ENCODE measurements around the gene PCDH7. TPM values are rescaled to one million over a fixed set of nuclear protein-coding genes. Genes with fewer than 3 reads are reported as not detected.

Gene PCDH7
- total RNA-seq, 1 donor from 2014 or later, result 18.4 TPM

DNA sequence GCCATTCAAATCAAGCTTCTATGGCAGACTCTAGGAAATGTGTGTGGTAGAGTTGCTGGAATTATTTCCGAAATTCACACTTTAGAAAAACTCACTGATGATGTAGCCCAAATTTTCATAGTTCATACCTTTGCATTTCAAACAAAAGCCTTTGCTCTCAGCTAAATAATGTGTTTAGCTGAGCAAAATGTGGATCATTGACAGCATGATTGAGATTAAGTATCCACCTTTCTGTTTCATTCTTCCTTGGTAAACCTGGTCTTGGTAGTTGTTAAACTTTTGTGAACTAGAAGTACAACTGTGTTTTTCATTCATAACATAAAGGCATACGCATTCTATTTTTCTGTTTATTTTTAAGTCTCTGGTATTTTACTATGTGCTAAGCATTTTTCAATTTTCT, 7.2 kb downstream of the PCDH7 start:
- DNase-seq (ENCODE audit: low spot score), result no peak

DNA sequence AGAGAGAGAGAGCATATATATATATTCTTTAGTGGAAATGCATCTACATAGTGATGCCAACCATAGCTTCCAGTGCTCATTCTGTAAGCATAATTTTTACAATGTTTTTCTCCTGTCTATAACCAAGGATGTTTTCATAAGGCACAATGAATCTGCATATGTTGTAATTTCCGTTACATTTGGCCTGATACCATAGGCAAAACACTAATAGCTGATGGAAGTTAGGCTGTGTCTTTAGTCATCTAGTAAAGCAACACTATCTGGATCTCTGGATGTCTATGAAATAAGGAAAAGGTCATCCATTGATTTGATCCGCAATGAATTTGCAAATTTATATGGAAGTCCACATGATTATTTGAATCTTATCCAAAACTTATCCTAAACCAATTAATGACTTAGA, 8.1 kb downstream of the PCDH7 start:
- DNase-seq (ENCODE audit: low spot score), result no peak

DNA sequence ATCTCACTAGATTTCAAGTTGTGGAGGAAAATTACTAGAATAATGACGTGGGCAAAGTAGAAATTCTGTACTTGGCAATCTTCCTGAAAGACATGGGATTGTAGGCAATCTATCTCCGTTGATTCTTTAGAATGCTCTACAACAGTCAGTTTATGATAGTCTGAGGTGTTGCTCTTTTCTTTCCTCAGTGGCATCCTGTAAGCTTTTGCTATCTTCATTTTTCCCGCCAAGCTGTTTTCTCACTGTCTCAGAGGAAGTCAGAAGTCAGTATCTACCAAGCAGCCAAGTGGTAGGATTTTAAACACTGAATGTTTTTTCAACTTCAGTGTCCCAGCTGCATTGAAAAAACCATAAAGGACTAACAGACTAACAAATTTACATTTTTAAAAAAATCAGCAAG, 23.7 kb downstream of the PCDH7 start:
- no peak for DNase-seq (ENCODE audit: low spot score)

DNA sequence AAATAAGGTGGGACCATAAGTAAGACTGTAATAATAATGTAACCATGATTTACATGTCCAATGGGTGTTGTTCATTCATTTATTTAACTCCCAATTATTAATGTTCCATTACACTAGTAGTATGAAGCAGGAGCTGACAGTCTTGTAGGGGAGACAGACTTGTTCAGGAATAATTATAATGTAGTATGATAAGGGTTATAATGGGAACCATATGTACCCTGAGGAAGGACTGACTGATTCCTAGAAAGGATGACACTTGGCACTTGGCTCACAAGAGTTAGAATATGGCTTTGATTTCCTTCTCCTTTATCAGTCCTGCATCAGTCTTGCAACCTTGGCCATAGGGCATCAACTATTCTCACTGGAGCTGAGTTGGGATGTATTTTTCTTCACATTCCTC, 24.2 kb downstream of the PCDH7 start:
- DNase-seq (ENCODE audit: low spot score), result no peak

DNA sequence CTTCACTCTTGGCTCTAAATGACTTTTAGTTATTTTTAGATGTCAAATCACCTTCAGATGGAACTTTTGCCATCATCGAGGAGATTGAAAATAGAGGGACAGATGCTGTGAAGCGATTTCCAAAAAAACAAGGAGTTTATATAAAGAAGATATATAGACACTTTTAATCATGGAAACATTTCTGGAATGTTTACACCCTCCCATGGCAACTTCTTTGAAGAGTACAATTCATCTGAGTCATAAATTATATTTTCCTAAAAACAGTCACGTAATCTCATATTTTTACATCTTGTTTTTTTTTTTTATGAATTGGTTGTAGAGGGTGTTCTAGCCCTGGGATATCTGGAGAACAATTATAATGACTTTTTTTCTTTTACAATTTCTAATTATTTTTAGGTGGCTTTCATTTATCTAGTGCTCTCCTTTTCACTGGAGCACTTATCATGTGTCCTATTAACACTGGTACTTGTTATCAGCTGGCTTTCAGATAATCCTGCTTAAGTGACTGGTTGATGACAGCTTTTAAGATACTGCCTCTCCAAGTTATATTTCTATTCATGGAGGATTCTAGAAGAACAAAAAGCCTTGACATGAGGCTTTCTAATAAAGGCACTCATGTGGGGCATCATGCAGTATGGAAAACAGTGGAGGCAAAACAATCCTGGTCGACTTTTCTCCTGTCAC, 24.9 kb downstream of the PCDH7 start:
- DNase-seq (ENCODE audit: low spot score), result no peak

DNA sequence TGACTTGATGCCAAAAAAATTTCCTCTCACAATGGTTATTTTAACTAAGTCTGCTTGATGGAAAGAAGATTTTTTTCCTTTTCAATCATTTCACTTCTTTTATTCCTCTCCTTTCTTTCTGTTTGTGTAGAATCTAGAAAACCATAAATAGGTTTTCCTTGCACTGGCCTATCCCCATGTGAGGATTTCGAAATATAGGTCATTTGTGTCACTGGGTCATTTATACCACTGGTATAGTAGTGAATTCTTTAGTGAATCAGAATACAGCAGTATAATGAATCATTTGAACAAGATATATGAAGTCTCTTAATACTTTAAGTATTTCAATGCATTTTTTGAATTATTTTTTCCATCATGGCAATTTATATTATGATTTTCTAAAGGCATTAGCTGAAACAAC, 26.6 kb downstream of the PCDH7 start:
- DNase-seq (ENCODE audit: low spot score), result no peak

DNA sequence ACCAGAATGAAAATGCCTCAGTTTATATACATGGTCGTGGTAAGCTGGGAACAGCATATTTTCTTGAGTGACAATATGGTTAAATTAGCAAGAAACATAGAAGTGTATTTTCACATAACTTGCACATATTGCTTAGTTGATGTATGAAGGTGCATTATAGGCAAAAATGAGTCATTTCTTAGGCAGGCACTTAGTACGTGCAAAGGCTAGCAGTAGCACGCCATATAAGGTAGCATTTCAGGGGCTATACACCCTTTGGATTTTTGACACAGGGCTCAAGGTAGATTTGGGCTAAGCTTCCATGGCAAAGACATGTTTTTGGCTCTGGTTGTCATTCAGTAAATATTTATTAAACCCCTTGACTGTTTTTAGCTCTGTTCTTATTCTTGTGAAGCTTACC, 33.1 kb downstream of the PCDH7 start:
- DNase-seq (ENCODE audit: low spot score), result no peak

DNA sequence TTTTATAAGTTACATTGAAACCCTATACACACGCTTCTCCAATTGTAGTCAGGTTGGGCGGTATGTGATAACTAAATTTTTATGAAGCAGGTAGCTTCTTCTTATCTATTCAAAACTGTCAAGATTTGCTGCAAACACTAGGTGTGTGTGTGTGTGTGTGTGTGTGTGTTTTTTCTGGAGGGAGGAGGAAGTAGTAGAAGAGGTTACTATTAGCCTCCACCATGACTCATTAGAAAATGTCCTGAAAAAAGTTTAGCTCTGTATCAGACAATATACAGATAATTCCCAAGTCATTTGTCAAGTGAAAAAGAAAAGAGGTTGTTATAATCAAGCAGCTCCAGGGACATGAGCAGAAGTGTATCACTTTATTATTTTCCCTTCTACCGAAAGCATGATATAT, 33.9 kb downstream of the PCDH7 start:
- DNase-seq (ENCODE audit: low spot score), result no peak

DNA sequence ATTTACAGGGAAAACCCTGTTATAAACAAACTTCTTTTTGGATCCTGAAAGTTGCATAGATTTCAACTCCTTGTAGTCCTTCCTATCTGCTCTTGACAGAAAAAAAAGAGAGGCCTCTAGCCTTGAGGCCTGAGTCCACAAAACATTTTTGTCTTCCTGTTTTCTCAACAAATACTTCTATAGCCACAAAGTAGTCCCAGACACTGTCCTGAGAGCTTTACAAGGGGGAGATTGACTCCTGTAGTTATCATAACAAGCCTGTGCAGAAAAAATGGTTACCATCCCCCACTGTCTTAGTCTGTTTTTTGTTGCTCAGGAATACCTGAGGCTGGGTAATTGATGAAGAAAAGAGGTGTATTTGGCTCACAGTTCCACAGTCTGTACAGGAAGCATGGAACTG, 35.2 kb downstream of the PCDH7 start:
- no peak for DNase-seq (ENCODE audit: low spot score)

DNA sequence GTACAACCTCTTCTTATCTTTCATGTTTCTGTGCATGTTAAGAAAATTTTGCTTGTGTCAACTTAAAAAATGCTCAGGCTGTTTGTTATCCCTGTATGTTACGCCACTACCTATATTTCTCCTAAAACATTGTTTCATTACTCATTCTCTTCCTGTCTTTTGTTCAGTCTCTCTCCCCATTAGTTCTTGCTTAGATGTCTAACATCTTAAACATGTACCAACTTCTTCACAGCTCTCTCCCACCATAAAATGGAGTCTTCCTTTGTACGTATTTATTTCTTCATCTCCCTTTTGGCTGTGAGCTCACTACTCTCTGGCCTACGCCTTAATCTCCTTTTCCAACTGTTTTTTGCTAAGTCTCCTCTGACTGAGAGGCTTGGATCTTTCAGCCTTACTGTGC, 36.4 kb downstream of the PCDH7 start:
- no peak for DNase-seq (ENCODE audit: low spot score)

DNA sequence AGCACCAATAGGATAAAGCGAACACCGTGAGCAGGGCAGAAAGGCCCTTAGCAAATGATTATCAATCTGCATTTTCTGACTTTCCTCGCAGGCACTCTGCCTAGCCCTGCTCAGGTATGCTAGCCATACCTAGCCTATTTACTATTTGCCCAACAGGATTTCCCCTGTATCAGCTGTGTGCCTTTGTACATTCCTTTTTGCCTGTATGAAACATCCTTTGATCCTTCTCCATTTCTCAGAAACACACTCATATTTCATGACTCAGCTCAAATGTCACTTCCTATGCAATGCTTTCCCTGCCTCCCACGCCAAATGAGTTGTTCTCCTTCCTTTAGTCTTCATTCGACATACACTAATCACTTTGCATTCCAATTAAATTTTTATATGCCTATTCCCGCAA, 37.2 kb downstream of the PCDH7 start:
- no peak for DNase-seq (ENCODE audit: low spot score)

DNA sequence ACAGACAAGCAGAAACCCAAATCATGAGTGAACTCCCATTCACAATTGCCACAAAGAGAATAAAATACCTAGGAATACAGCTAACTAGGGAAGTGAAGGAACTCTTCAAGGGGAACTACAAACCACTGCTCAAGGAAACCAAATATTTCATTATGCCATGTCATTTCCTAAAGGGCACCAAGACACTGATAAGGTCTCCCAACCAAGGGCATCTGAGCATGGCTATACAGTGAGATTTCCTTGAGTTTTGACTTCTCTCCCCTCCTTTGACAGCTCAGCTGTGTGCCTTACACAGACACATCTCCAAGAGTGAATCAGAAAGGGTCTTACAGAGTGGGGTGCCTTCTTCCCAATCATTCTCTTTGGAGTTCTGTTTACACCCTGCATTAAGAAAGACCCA, 40.4 kb downstream of the PCDH7 start:
- DNase-seq (ENCODE audit: low spot score), result no peak

DNA sequence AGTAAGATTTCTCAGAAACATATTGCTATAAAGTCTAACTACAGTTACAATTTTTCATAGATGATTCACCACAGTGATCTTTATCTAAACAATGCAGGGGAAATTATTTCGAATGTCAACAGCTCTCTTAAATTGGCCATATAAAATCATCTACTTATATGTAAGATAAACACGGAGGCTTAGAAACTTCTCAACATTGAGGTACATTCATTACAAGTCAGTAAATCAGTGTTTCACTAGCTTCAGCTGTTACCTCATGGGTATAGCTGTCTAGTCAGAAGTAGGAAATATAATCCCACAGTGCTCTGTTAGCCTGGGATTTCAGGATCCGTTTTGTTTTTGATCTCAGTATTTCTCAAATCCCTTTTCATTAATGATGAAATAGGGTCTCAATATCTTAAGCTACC, 43.2 kb downstream of the PCDH7 start:
- no peak for DNase-seq (ENCODE audit: low spot score)

DNA sequence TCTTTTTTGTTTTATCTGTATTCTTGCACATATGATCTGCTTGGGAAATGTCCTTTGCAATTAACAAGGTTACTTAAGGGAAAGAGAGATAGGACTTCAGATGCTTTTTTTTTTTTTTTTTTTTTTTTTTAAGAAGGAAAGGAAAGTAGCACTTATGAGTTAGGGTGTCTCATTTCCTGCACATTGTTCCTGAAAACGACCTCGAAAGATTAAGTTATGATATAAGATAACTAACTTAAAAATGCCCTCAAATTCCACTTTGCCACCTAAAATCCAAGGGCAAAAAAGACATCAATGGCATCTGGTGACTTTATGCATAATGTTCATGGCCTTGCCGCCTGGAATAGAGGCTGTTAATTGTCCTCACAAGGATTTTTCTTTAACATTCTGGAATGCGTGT, 44.9 kb downstream of the PCDH7 start:
- no peak for DNase-seq (ENCODE audit: low spot score)

DNA sequence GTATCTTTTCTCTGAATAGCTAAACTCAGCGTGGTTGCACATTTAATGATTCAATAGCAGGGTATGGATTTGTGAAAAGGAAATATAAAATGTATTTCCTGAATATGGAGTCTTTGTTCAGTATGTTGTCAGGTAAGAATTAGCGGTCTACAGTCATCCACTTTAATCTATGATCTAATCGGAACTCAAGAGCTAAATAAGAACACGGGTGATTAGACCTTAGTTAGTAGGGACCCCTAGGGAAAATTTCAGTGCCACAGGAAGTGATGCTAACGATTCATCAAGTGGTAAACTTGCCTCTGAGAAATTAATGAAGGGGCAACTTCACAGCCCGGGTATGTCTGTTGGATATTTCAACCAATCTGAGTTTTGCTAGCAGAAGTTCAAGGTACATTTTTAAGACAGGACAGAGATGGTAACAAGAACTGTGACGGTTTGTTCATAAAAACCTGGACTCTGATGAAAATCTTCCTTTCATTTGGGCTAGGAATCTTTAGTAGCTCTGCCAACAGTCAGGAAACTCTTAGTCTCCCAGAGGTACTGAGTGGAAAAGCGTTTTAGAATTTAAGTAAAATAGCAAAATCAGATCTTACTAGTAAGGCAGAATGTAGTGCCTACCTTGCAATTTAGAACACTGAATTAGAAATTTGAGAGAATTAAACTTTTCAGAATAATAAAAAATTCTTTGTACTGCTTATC, 47.1 kb downstream of the PCDH7 start:
- DNase-seq (ENCODE audit: low spot score), result no peak

DNA sequence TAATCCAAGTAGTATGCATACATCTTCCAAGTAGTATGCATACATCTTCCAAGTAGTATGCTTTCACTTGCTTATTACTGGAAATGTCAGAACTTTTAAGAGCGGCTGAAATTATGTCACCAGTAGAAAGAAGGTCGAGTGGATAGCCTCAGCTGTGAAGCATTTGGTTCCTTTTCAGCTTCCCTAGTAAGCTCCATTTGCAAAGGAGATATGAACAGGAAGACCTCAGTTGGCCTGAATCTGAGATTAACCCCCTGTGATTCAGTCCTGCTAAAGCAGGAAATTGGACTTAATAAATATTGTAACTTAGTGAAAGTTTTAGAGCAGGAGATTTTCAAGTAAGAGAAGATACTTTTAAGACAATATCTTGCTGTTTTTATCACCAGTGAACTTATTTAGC, 48.1 kb downstream of the PCDH7 start:
- DNase-seq (ENCODE audit: low spot score), result no peak

DNA sequence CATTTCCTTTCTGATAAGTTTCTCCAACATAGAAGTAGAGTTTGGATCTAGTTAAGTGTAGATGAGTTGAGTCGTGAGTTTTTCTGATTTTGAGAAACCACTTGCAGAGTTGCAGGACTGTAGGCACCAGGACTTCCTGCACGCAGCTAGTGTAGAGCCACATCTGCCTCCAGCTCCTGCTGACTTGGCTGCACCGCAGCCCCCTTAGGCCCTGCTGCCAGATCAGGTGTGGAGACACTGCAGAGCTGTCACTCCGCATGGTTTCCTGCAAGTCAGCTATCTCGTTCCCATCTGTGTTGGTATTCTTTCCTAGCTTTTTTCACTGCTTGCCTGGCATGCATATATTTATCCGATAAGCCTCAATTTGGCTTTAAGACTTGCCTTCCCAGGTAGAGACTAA, 48.9 kb downstream of the PCDH7 start:
- no peak for DNase-seq (ENCODE audit: low spot score)

DNA sequence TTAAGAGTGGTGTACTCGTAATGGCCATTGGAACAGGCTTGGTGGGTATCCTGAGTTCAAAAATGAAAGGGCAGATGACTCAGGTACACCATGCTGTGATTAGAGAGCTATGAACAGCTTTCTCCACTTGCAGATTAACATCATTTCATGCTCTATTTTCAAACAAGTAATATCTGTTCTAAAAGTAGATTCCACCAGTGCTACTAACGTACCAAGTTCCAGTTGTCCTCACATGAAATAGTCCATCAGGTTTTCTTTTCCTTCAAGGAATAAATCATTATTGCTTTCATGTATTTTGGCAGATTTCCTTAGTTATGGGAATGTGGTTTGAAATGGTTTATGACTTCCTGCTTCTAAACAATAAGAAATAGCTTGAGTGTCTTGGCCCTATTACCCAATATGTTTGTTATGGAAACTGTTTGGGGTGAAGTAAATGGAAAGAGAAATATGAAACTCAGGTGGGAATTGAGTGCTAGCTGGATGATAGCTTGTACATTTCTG, 49.9 kb downstream of the PCDH7 start:
- DNase-seq (ENCODE audit: low spot score), result no peak

DNA sequence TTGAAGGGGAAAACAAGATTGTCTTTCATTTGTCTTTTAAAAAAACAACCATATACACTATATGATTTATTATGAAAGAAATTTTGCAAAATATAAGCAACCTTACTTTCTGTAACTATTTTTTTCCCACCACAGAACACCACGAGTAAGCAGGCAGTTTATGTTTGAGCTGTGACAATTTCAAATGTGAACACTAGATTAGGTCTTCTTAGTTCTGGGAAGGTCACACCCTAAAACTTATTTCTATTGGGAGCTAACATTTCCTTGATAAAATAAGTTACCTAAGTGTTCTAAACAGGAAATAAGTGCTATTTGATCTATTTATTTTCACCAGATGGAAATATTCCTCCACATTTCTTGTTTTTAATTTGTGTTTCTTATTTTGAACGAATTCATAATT, 50.6 kb downstream of the PCDH7 start:
- DNase-seq (ENCODE audit: low spot score), result no peak

DNA sequence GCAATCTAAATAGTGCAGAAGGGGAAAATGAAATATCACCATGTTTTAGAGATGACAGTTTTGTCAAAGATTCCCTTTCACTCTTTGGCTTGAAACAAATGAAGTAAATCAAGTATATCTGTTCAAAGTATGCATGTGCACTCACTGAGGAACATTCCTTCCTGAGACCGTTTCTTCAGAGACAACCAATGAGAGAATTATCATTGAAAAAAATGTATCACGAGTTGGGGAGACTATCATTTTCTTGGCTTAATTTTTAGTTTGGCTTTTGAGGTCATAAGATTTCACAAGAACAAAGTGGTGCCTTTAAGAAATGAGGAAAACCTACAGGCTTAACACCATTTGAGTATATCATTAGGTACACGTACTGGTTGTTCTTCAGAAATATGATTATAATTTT, 56.3 kb downstream of the PCDH7 start:
- no peak for DNase-seq (ENCODE audit: low spot score)

DNA sequence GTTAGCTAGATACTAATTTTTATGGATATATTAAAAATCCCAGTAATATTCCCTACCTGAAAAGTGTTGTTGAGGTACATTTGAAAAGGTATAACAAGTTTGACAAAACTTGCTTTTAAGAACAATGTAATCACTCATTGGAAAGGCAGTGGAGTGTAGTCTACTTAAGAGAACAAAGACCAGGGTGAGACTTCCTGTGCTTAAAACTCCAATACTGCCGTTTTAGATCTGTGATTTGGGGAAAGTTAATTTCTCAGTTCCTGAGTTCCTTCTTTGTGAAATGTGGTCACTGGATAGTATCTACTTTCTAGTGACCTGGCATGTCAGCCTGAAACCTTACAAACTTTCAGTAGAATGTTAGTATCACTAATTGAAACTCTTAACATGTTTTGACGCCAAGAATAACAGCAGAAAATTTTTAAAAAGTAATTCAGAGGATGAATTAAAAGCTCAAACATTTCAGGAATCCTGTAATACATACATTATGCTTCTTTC, 56.8 kb downstream of the PCDH7 start:
- DNase-seq (ENCODE audit: low spot score), result no peak

Measured in ureter (tissue), 1 donor.